Suprapubic skin (tissue), 4 donors: ENCODE data around the gene P2RX6. TPM values are rescaled to one million over a fixed set of nuclear protein-coding genes. Genes with fewer than 3 reads are reported as not detected.
"Not testable (repeated sequence)": the region's sequence is repeated elsewhere in the genome, so short reads cannot be mapped to it uniquely, and the experiment has no call there.

Source experiments
- DNase-seq, 2 donors: peaks; one replicate each; pipeline ENCODE4 v3.0.0-alpha.2; 2019; ENCODE audit warnings: low spot score in 2 of 2
- H3K27ac ChIP-seq: fragments of 200-600 bp; sonication (generic); one replicate; pipeline ENCODE4 v1.5.1; 2019
- H3K27me3 ChIP-seq: fragments of 200-600 bp; sonication (generic); one replicate; pipeline ENCODE4 v1.5.1; 2019
- H3K36me3 ChIP-seq: fragments of 200-600 bp; sonication (generic); one replicate; pipeline ENCODE4 v1.5.1; 2019
- H3K4me1 ChIP-seq: fragments of 200-600 bp; sonication (generic); one replicate; pipeline ENCODE4 v1.5.1; 2019
- H3K4me3 ChIP-seq: fragments of 200-600 bp; sonication (generic); one replicate; pipeline ENCODE4 v1.5.1; 2019; ENCODE audit warnings: mild to moderate bottlenecking
- H3K9me3 ChIP-seq: fragments of 200-600 bp; sonication (generic); one replicate; pipeline ENCODE4 v1.5.1; 2019
- CTCF ChIP-seq, 2 donors: fragments of 200-600 bp in 1 of 2; fragments of 450-650 bp in 1 of 2; sonication (generic) in 1 of 2; IDR thresholded peaks; one replicate each; pipeline ENCODE4 v1.5.1; 2016 to 2019; ENCODE audit warnings: antibody characterized with exemption in 2 of 2, mild to moderate bottlenecking in 1 of 2, moderate library complexity in 1 of 2
- EP300 ChIP-seq: sonication (generic); formaldehyde crosslinking; IDR thresholded peaks from one replicate; pipeline ENCODE4 v1.6.1; 2017; ENCODE audit warnings: antibody characterized with exemption
- POLR2A ChIP-seq, 2 donors: fragments of 450-650 bp; IDR thresholded peaks; one replicate each; pipeline ENCODE4 v1.6.1; 2017; ENCODE audit warnings: antibody characterized with exemption in 2 of 2, mild to moderate bottlenecking in 2 of 2, moderate library complexity in 2 of 2
- POLR2AphosphoS5 ChIP-seq, 3 donors: sonication (generic); formaldehyde crosslinking; IDR thresholded peaks; one replicate each; pipeline ENCODE4 v1.6.1; 2017; ENCODE audit warnings: antibody characterized with exemption in 3 of 3
- whole genome bisulfite sequencing: methylation state at CpG from one replicate; pipeline ENCODE4 v1.1.5; 2018; 5-methylcytosine and 5-hydroxymethylcytosine counted together
- total RNA-seq, 4 donors: library from RNA; depleted of rRNA; stranded (reverse); fragments of >200 nt; gene quantifications; one replicate each; pipeline ENCODE4 v1.1.0, GENCODE V29; 2016

Gene P2RX6
- total RNA-seq, 4 donors from 2014 or later = 0.21 to 3.1 (median 1.0) TPM

GRCh38 chr22:21000207-21000986 is 14.6 kb upstream of the P2RX6 start:
- 64% methylated on average over 9 of the region's 22 CpGs for WGBS
- peak overlapping the region; percentile 98 for H3K27ac ChIP-seq
- no peaks in the 10 kb centered on the region for H3K27me3 ChIP-seq
- H3K36me3 ChIP-seq = peaks cover 44% of the 10 kb centered on the region
- DNase-seq = no peak
- no peak for TF ChIP-seq CTCF (IDR thresholded peaks at IDR 0.05)
- TF ChIP-seq POLR2A (IDR thresholded peaks at IDR 0.05) = no peak
- no peak for TF ChIP-seq EP300
- TF ChIP-seq POLR2AphosphoS5 (IDR thresholded peaks at IDR 0.05) = no peak
- peaks cover 39% of the 10 kb centered on the region for H3K4me1 ChIP-seq
- H3K9me3 ChIP-seq = no peaks in the 10 kb centered on the region
- peak overlapping the region; percentile 58 for H3K4me3 ChIP-seq

GRCh38 chr22:21000987-21001600 is 13.9 kb upstream of the P2RX6 start:
- H3K36me3 ChIP-seq = peaks cover 37% of the 10 kb centered on the region
- peak overlapping the region; percentile 58 for H3K4me3 ChIP-seq
- 0% methylated on average over 3 of the region's 26 CpGs for WGBS
- peak overlapping the region; percentile 98 for H3K27ac ChIP-seq
- no peak for DNase-seq
- no peaks in the 10 kb centered on the region for H3K27me3 ChIP-seq
- peaks cover 39% of the 10 kb centered on the region for H3K4me1 ChIP-seq
- TF ChIP-seq EP300 (no peak), POLR2A (IDR thresholded peaks at IDR 0.05) (no peak), POLR2AphosphoS5 (IDR thresholded peaks at IDR 0.05) (no peak), CTCF (IDR thresholded peaks at IDR 0.05) (no peak)
- H3K9me3 ChIP-seq = no peaks in the 10 kb centered on the region

GRCh38 chr22:21001601-21002325 is 13.2 kb upstream of the P2RX6 start, which contains the start of gene THAP7:
Gene THAP7, minus strand, starts transcription at chr22:21002118. Its CDS starts 207 bp downstream, at chr22:21001911.
- H3K9me3 ChIP-seq = no peaks in the 10 kb centered on the region
- peak; percentile 97 to 98 for DNase-seq
- TF ChIP-seq CTCF (IDR thresholded peaks at IDR 0.05) (no peak), POLR2A (IDR thresholded peaks at IDR 0.05) (peak; percentile 75 to 77), EP300 (no peak), POLR2AphosphoS5 (IDR thresholded peaks at IDR 0.05) (peak; percentile 15 to 81 (median 18))
- H3K27me3 ChIP-seq = no peaks in the 10 kb centered on the region
- H3K4me3 ChIP-seq = peak within 1 kb of the TSS; percentile 58
- under 1% methylated on average over 36 of the region's 83 CpGs for WGBS
- peaks cover 31% of the 10 kb centered on the region for H3K36me3 ChIP-seq
- peak within 1 kb of the TSS; percentile 98 for H3K27ac ChIP-seq
- peaks cover 39% of the 10 kb centered on the region for H3K4me1 ChIP-seq

DNA sequence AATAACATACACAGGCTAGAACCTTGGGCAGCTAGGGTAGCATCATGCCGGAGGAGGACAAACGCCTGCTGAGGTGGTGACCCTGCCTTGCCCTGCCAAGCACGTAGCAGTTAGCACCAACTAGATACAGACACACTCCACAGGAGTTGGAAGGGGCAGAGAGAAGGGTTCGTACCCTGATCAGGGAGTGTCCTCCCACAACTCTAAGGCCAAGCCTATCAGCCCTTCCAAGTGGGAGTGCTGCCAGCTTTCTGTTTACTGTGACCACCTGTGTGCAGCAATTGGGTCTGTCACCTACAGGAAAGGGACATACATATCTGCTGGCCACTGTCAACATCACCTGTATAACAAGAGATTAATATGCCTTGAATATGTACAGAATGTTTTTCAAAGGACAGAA is 11.2 kb upstream of the P2RX6 start:
- no peak overlapping the region for H3K27ac ChIP-seq
- no peak for DNase-seq
- 79% methylated on average over 4 of the region's 4 CpGs for WGBS

GRCh38 chr22:21009208-21009607 is 5.8 kb upstream of the P2RX6 start:
- not testable (repeated sequence) for DNase-seq, H3K36me3 ChIP-seq, H3K4me3 ChIP-seq, H3K27me3 ChIP-seq, H3K4me1 ChIP-seq, H3K27ac ChIP-seq, H3K9me3 ChIP-seq
- WGBS = 83% methylated on average over 9 of the region's 13 CpGs

More for the DNA sequence above, 11.2 kb upstream of the P2RX6 start:
- TF ChIP-seq EP300 (no peak), POLR2AphosphoS5 (IDR thresholded peaks at IDR 0.05) (no peak), CTCF (IDR thresholded peaks at IDR 0.05) (no peak), POLR2A (IDR thresholded peaks at IDR 0.05) (no peak)
- Histone ChIP-seq H3K9me3 (no peaks in the 10 kb centered on the region), H3K27me3 (no peaks in the 10 kb centered on the region), H3K4me3 (no peak overlapping the region), H3K4me1 (peaks cover 39% of the 10 kb centered on the region), H3K36me3 (peaks cover 13% of the 10 kb centered on the region)
